ENCODE data around the gene RNF213. TPM values are rescaled to one million over a fixed set of nuclear protein-coding genes. Genes with fewer than 3 reads are reported as not detected.

Gene RNF213
- total RNA-seq, 1 experiment from 2014 or later: 61.4 TPM

GRCh38 chr17:80422276-80422675 lies 161.6 kb downstream of the RNF213 start:
- POLR2A ChIA-PET: no interaction called here
- peaks cover 16% of the 10 kb centered on the region for H3K36me3 Mint-ChIP-seq (ENCODE audit: insufficient read depth, unreplicated experiment)
- no TSS peak for BruUV-seq (replicated peaks)
- intact Hi-C loops (cut with micrococcal nuclease; ENCODE audit: unreplicated experiment): no loop called here
- no peaks in the 10 kb centered on the region for H3K27me3 ChIP-seq (replicated peaks; ENCODE audit: control insufficient read depth, insufficient read depth, low read length)
- H3K9me3 Mint-ChIP-seq (ENCODE audit: unreplicated experiment): no peaks in the 10 kb centered on the region
- no peaks in the 10 kb centered on the region for H3K4me1 Mint-ChIP-seq (ENCODE audit: low read depth, unreplicated experiment)
- H3K36me3 ChIP-seq (ENCODE audit: control insufficient read depth, insufficient read depth, low read length): peaks cover 1% of the 10 kb centered on the region; the same call in 1 of the 2 replicates
- no peaks in the 10 kb centered on the region for H3K9me3 ChIP-seq
- CTCF ChIA-PET: no interaction called here
- H3K4me3 ChIP-seq (ENCODE audit: low read depth, low read length): no peak overlapping the region
- H3K27me3 Mint-ChIP-seq (ENCODE audit: insufficient read depth, unreplicated experiment): no peaks in the 10 kb centered on the region
- TF ChIP-seq CTCF (IDR thresholded peaks at IDR 0.05; ENCODE audit: insufficient read depth in 1 of 2, low read depth in 1 of 2, low read length in 1 of 2, severe bottlenecking in 1 of 2, unreplicated experiment in 1 of 2): no peak
- H3K27ac Mint-ChIP-seq (ENCODE audit: unreplicated experiment): no peak overlapping the region
- no peaks in the 10 kb centered on the region for H3K4me1 ChIP-seq
- no peak overlapping the region for H3K4me3 Mint-ChIP-seq (ENCODE audit: unreplicated experiment)
- DNase-seq: no peak

GRCh38 chr17:80422981-80423380 lies 162.3 kb downstream of the RNF213 start:
- Mint-ChIP-seq H3K36me3 (ENCODE audit: insufficient read depth, unreplicated experiment) (peaks cover 16% of the 10 kb centered on the region), H3K4me1 (ENCODE audit: low read depth, unreplicated experiment) (no peaks in the 10 kb centered on the region), H3K27me3 (ENCODE audit: insufficient read depth, unreplicated experiment) (no peaks in the 10 kb centered on the region), H3K9me3 (ENCODE audit: unreplicated experiment) (no peaks in the 10 kb centered on the region), H3K27ac (ENCODE audit: unreplicated experiment) (no peak overlapping the region), H3K4me3 (ENCODE audit: unreplicated experiment) (no peak overlapping the region)
- ChIA-PET CTCF (no interaction called here), POLR2A (no interaction called here)
- no peak for DNase-seq
- no TSS peak for BruUV-seq (replicated peaks)
- no peak for TF ChIP-seq CTCF (IDR thresholded peaks at IDR 0.05; ENCODE audit: insufficient read depth in 1 of 2, low read depth in 1 of 2, low read length in 1 of 2, severe bottlenecking in 1 of 2, unreplicated experiment in 1 of 2)
- Histone ChIP-seq H3K4me1 (no peaks in the 10 kb centered on the region), H3K4me3 (ENCODE audit: low read depth, low read length) (no peak overlapping the region), H3K9me3 (no peaks in the 10 kb centered on the region), H3K27me3 (replicated peaks; ENCODE audit: control insufficient read depth, insufficient read depth, low read length) (no peaks in the 10 kb centered on the region), H3K36me3 (ENCODE audit: control insufficient read depth, insufficient read depth, low read length) (peaks cover 1% of the 10 kb centered on the region; the same call in 1 of the 2 replicates)
- intact Hi-C loops (cut with micrococcal nuclease; ENCODE audit: unreplicated experiment): no loop called here

- H3K27ac Mint-ChIP-seq (ENCODE audit: unreplicated experiment): no peak overlapping the region
- no peaks in the 10 kb centered on the region for H3K9me3 Mint-ChIP-seq (ENCODE audit: unreplicated experiment)
- ChIA-PET POLR2A (no interaction called here), CTCF (interaction anchor here (1.2 kb wide), 1 partner anchor 10 kb away, joined by 3 read pairs; no protein-coding TSS in a partner anchor)
- no peaks in the 10 kb centered on the region for H3K4me1 Mint-ChIP-seq (ENCODE audit: low read depth, unreplicated experiment)
- no peaks in the 10 kb centered on the region for H3K27me3 Mint-ChIP-seq (ENCODE audit: insufficient read depth, unreplicated experiment)
- H3K4me3 ChIP-seq (ENCODE audit: low read depth, low read length): no peak overlapping the region
- BruUV-seq (replicated peaks): no TSS peak
- intact Hi-C loops (cut with micrococcal nuclease; ENCODE audit: unreplicated experiment): loop anchor here (2.0 kb wide), 1 partner anchor 557 kb away; no protein-coding TSS in a partner anchor
- H3K4me1 ChIP-seq: no peaks in the 10 kb centered on the region
- H3K36me3 Mint-ChIP-seq (ENCODE audit: insufficient read depth, unreplicated experiment): peaks cover 16% of the 10 kb centered on the region
- no peak for TF ChIP-seq CTCF (IDR thresholded peaks at IDR 0.05; ENCODE audit: insufficient read depth in 1 of 2, low read depth in 1 of 2, low read length in 1 of 2, severe bottlenecking in 1 of 2, unreplicated experiment in 1 of 2)
- H3K9me3 ChIP-seq: no peaks in the 10 kb centered on the region
- no peaks in the 10 kb centered on the region for H3K27me3 ChIP-seq (replicated peaks; ENCODE audit: control insufficient read depth, insufficient read depth, low read length)
- no peak overlapping the region for H3K4me3 Mint-ChIP-seq (ENCODE audit: unreplicated experiment)
- DNase-seq: no peak
- peaks cover 1% of the 10 kb centered on the region; the same call in 1 of the 2 replicates for H3K36me3 ChIP-seq (ENCODE audit: control insufficient read depth, insufficient read depth, low read length)
Measured at GRCh38 chr17:80423536-80424225, 163.0 kb downstream of the RNF213 start.

Measured in Caco-2 (cell line).